GM21723 (cell line): ENCODE data around the gene ZNF385D.
A peak's percentile ranks its signal among the peaks of the same experiment; 100 is the strongest.

Source experiments
- ATAC-seq: cut with Tn5 transposase; IDR thresholded peaks from one replicate; pipeline ENCODE4 v1.9.1; 2021; ENCODE audit warnings: mild to moderate bottlenecking, moderate library complexity; ENCODE audit not compliant: unreplicated experiment

Gene ZNF385D

DNA sequence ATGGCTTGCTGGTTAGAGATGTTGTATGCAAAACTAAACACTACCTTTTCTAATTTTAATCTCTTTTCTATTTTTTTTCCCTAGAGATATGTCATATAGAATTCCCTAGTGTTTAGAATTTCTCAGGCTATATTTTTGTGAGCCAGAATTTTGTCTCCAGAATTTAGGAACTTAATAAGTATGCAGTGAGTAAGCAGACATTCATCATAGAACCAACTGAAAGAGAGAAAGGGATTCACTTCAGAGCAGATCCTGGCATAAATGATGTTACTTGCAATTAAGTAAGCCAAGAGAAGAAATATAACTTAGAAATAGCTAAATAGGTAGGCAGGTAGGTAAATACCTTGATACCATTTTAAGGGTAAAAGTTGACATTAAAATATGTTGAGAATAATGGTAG lies 288.9 kb downstream of the ZNF385D start:
- no peak for ATAC-seq

GRCh38 chr3:21457084-21457483 lies 293.9 kb downstream of the ZNF385D start:
- ATAC-seq, result no peak

GRCh38 chr3:21449738-21450137 lies 301.3 kb downstream of the ZNF385D start:
- no peak for ATAC-seq

DNA sequence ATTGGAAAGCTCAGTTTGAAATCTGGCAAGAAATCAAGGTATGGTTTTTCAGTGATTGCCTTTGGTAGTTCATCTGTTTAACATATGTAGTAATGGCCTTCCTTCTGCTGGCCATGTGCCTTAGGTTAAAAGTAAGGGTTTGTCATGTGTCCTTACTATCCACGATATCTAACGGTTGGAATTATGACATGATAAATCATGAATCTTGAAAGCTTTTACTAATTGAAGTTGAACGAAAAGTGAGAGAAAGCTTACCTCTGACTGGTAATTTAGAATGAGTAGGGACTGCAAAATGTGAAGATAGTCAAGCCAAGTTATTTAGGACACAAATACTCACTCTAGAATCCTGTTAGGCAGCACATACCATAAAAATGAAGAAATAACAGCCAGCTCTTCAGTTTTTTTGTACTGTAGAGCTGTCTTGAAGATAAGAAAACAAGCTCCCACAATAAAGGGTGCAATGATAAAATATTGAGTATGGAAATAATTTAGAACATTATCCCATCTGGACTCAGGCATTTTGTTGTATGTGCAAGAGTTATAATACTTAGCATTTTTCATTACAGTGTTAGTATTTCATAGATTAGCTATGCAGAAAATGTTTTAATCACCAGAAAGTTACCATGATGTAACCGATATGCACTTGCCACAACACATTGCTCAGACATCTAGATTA lies 303.4 kb downstream of the ZNF385D start:
- ATAC-seq, result no peak

GRCh38 chr3:21446945-21447475 lies 304.0 kb downstream of the ZNF385D start:
- no peak for ATAC-seq

- ATAC-seq, result peak; percentile 55
Measured at GRCh38 chr3:21446027-21446426, 305.0 kb downstream of the ZNF385D start.

GRCh38 chr3:21441821-21442220 lies 309.2 kb downstream of the ZNF385D start:
- no peak for ATAC-seq

DNA sequence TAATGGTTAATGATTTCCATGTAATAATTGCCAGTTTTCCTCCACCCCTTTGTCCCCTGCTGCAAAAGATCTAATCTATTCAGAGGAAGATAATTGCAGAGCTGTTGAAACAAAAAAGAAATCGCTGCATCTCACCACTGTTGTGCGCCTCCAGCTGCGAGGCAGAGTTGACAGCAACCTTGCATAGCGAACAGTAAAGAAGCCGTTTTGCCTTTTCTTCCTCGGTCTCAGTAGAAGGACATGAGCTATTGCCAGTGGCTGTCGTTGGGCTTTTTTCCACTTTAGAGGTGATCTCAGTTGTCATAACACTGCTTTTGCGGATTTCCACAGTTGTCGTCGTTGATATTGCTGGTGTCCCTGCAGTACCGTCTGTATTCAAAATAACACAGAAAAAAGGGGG lies 314.2 kb downstream of the ZNF385D start:
- no peak for ATAC-seq

DNA sequence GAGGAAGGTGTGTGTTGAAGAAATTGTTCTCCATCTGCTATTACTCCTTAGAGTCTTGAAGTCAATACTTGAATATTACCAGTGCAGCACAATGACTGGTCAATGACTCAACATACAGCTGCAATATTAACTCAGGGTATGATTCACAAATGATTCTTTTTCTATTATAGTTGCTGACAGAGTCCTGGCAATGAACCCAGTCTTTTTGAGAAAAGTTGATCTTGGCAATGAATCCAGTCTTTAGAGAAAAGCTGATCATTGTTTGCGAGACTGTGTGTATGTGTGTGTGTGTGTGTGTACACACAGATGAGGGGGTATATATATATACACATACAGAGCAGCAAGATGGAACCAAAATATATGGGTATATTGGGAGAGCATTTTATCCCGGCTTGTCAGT lies 315.1 kb downstream of the ZNF385D start:
- no peak for ATAC-seq

DNA sequence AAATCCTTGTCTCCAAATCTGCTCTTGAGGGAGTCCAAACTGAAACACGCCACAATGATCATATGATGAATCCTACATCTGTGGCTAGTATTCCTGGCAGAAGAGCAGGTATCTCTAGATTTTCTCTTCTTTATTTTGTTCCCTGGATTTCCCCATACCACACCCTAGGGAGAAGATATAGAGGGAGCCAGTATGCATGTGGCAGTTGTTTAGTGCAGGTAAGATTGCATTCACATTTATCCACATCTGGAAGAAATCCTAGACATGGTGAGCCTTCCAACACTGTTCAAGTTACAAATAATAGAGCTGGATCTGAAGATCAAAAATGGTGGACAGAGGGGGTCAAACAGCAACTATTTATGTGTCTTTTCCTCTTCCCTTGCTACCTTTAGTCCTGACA lies 316.7 kb downstream of the ZNF385D start:
- no peak for ATAC-seq

- ATAC-seq, result no peak
Measured at GRCh38 chr3:21433751-21434150, 317.3 kb downstream of the ZNF385D start.

DNA sequence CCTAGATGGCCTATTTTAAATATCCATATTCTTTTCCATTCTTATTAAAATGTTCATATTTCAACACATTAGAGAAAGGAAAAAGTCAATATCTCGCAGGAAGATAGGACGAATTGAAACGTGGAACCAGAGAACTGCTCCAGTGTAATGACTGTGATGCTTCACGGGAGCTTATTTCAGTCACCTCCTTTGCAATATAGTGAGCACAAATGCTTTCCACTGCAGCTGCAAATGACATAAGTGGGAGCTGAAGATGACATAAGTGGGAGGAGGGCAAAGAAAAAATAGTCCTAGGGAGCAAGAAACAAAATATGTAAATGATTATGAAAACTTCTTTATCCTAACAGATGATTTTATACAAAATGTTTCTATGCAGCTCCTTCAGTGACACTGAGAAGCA lies 324.1 kb downstream of the ZNF385D start:
- no peak for ATAC-seq

- ATAC-seq, result no peak
Measured at GRCh38 chr3:21425715-21426114, 325.3 kb downstream of the ZNF385D start.

GRCh38 chr3:21421096-21421495 lies 329.9 kb downstream of the ZNF385D start:
- ATAC-seq, result no peak

DNA sequence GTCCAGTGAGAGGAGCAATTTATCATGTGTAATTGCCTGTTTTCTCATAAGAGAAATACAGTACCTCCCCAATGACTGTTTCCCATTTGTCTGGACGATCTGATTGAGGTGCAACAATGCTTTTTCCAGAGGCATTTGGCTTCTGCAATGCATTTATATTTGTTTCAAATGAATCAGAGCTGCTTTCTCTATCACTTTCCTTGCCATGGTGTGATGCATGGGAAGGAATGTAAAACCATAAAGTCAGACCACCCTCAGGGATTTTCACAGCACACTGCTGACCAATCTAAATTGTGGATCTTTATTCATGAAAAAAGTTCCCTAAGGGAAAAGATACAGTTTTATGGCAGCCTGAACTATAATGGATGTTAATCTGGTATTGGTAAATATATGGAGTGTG lies 333.0 kb downstream of the ZNF385D start:
- ATAC-seq, result no peak

- no peak for ATAC-seq
Measured at GRCh38 chr3:21414506-21414905, 336.5 kb downstream of the ZNF385D start.

DNA sequence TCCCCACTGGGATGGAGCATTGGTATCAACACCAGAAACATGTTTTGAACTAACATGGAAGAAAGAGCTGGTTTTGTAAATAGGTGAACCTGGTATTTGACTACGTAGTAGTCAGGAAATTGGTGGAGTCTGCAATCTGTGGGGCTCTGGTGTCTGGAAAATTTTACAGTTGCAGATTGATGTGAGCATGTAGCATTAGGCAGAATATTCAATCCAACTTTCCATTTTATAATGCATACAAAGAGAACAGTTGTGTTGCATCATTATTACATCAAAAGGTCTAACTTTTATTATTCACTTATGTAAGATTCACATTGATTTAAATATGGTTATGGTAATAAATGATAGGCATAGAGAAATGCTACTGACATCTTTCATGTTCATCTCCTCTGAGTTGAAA lies 340.0 kb downstream of the ZNF385D start:
- ATAC-seq, result no peak

- no peak for ATAC-seq
Measured at GRCh38 chr3:21409401-21409800, 341.6 kb downstream of the ZNF385D start.

DNA sequence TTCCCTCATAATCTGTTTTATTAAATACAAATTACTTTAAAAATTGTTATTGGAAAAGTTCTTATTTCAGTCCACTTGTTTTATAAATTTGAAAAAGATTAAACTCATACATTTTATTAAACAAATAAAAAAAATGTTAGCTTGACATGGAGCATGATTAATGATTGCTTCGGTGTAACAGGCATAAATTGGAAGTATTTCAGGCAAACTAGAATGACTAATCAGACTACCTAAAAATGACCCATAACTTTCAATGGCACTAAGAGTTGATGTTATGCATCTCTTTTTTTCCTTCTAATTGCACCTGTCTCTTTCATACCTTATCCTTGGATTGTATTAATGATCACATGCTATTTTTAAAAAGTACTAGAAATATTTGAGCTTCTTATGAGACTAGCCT lies 343.3 kb downstream of the ZNF385D start:
- ATAC-seq, result no peak

DNA sequence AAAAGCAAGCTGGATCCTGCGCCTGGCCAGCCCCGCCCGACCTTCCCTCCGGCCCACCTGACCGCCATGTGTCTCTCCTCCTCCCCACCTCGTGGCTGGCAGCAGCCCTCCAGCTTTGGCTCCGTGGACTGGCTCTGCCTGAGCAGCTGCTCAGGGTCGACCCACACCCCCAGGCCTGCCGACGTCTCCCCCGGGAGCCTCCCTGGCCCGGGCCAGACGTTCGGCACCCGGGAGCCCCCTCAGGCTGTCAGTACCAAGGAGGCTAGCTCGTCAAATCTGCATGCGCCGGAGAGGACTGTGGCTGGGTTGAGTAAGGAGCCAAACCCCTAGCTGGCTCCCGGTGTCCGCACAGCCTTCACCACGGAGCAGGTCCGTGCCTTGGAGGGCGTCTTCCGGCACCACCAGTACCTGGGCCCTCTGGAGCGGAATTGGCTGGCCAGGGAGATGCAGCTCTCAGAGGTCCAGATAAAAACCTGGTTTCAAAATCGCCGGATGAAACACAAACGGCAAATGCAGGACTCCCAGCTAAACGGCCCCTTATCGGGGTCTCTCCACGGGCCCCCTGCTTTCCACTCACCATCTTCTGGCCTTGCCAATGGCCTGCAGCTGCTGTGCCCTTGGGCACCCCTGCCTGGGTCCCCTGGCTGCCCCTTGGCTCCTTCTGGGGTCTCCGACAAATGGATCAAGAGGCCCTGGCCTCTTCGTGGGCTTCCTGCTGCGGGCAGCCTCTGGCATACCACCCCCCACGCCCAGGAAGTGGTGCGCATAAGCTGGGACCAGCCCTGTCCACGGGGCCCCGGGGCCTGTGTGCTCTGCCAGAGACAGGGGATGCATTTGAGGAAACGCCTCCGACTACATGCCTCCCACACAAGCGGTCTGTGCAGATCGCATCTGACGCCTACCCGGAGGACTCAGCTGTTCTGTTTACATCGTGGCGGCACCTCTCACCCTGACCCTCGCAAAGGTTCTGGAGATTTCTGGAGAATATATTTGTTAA lies 345.0 kb downstream of the ZNF385D start:
- no peak for ATAC-seq

- no peak for ATAC-seq
Measured at GRCh38 chr3:21398461-21398860, 352.5 kb downstream of the ZNF385D start.
